CD4-positive, alpha-beta T cell treated with Interleukin-10 for 1 hour (primary cell): Measurements from ENCODE around the gene NLGN1.

ENCODE experiments used
- DNase-seq: peaks from one replicate; pipeline ENCODE4 v3.0.0-alpha.2; 2020

The NLGN1 gene

DNA sequence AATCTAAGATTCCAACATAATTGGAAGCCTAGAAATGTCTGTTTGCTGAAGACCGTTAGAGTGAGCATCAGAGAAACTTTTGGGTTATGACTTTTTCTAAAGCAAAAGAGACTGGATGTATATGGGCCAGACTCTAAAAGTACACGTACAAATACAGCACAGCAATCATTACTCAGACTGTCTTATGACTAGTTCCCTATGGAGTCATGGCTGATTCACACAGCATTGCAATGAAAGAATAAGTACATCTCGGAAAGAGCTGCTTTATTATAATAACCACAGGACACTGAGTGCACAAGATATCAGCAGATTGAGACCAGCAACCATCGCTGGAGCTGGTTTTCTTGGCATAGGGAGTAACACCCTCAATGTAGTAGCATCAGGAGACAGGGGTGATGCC is 618.6 kb downstream of the NLGN1 start:
- no peak for DNase-seq

DNA sequence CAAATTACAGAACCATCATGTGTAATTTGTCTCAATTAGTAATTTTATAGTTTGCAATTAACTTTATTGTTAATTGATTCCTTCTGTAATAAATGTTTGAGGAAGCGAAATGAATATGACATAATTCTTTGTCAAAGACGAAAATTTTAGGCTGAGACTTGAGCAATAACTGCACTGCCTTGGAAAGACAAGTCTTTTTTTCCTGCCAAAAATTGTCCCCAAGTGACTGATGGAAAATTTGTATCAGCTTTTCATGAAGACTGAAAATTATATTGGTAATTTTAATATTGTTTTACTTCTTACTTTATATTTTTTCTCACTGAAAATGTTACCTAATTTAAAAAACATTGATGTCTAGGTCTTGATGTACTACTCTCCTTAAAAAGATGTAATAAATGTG is 622.6 kb downstream of the NLGN1 start:
- no peak for DNase-seq

DNA sequence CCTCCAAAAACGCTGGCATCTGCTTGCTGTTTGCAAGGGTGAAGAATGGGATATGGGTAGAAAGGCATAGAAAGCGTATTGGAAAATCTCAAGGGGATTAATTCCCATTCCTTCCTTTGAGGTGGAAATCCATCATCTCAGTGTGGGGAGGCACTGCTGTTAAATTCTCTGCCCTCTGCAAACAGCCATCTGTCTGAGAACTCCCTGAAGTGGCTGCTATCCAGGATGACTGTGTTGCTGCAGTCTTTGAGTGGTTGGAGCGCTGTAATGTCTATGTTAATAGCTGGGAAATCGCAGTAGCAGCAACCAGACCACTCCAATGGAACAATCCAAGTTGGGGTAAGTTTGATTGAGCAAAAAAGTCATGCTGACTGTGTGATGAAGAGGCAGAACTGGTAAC is 625.9 kb downstream of the NLGN1 start:
- DNase-seq: no peak

DNA sequence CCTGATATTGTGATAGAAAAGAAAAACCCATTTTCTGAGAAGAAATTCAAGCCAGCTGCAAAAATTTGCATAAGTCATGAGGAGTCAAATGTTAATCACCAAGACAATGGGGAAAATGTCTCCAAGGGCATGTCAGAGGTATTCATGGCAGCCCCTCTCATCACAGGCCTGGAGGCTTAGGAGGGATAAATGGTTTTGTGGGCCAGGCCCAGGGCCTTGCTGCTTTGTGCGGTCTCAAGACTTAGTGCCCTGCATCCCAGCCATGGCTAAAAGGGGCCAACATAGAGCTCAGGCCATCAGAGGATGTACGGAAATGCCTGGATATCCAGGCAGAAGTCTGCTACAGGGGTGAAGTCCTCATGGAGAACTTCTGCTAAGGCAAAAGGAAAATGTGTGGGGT is 631.1 kb downstream of the NLGN1 start:
- no peak for DNase-seq

DNA sequence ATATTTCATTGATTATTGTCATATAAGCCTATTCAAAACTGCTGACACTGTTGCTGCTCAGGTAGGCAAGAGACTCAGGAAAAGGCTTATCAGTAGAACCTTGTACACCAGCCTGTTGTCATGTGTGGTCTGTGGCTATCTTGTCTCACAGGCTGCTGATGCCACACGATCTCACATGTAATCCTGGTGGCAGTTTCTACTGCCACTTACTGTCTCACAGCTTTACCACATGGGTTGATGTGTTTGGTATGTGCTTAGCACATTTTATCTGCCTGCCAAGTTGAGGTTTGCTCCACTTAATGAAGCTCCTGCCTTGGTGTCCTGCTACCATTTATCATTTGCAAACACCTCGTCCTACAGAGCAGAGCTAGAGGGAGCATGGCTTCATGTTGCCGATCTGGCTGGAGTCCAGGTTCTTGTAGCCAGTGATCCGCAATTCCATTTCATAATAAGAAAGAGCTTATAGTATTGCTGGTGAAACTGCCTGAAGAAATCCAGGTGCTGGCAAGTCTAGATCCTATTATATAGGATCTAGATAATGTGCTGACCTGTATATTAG is 637.9 kb downstream of the NLGN1 start:
- no peak for DNase-seq

DNA sequence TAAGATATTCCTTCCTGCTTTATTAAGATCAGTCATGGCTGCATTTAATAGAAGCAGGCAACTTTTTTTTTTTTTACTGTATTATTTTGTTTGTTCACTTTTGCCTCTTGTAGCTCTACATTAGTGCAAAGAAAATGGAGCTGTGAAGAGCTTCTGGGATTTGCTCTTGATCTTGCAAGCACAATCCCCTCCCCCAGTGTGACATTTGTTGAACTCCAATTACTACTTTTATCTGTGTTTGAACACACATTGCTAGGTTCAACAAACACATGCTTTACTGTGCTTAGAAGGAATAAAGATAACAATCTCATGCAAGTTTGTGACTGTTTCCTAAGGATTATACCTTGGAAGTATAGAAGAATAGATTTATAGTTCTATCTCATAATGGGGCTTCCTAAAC is 648.8 kb downstream of the NLGN1 start:
- DNase-seq: no peak

DNA sequence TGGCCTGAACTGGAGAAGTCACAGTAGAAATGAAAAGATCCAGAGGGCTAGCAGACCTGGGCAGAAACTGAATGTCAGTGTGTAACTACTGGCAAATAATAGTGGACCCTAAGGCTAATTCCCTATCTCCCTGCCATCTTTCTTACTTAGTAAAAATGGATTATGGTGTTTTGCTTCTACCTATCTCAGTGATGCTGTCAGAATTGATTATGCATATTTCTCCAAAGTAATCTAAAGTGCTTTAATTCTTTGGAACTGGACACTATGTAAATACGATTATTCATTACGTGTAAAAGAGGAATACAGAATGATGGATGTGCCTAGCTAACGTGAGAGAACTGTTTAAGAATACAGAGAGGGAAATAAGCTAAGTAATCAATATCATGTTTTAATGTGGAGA is 651.9 kb downstream of the NLGN1 start:
- DNase-seq: no peak

DNA sequence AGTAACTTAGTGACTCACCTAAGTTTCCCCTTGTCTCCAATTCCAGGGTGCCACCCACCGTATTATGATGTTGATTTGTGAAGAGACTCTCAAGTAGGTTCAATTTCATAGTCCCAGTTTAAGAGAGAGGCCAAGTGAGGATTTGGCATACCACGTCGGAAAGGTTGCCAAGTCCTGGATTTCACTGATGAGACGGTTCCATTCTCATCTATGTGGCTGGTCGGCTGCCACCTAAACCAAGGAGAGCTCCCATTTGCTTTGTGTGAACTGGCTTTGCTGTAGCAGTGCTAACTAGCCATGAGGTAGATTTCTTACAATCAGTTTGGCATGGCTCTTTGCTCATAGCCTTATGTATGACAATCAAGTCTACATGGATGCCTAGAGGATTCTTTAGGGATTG is 653.6 kb downstream of the NLGN1 start:
- DNase-seq: no peak

DNA sequence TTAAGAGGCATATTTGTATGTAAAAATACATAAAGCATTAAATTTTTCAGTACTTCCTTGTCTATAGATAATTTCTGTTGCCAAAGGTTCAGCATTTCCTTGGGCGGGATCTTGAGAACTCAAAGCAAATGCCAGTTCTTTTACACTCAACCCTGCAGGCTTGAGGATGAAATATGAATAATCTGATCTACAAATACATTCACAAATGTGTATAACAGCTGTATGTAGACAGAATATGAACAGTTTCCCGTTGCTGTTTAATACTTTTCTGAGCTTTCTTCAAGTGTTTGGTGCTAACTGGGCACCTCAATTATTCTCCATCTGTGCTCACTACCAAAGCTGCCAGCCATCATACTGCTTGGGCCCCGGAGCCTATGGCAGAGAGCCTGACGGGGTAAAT is 661.3 kb downstream of the NLGN1 start:
- DNase-seq: no peak

DNA sequence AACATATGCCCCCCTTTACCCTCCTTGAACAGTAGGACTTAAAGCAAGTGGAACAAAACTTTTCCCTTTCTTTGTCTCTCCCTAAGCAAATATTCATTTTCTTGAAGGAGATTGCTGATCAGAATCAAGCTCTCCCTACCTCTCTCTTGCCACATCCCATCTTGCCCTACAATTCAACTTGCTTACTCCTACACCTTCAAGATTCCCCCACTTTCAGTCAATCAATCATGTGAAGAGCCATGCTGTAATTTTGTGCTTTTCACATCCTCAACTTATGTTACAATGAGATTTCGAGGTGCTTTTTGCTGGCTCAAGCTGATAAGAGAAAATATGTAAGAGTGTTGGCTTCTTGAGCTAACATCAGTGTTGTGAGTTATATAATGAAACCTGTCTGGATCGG is 662.9 kb downstream of the NLGN1 start:
- no peak for DNase-seq

DNA sequence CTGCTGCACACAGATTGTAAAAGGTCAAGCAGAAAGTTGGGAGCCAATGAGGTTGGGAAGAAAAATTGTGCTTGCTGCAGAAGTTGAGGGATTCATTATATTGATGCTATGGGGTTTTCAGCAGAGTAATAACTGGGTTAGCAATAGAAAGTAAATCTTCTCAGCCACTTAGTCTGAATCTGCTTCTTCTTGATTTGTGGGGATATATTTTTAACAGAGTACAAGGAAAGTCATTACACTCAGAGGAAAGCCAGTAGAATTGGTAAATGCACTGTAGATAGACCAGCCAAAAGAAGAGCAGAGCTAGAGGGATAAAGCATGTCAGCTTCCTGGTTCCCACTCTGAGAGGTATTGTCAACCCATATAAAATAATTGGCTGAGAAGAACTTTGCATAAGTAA is 663.6 kb downstream of the NLGN1 start:
- no peak for DNase-seq

DNA sequence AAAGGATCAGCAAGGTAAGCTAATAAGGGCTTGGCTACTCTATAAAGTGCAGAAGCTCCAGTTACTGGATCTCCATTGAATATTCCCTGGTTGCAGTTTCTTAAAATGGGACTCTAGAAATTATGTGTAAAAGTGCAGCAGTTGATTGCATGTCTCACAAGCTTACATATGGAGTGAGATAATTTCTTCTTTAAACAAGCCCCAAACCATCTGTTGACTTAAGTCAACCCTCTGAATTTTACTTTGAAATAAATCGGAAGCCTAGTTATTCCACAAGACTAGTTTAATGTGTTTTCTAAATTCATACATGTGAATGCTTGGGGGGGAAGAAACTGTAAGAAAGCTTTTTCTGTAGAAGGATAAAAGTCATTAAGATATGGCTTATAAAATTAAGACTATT is 664.2 kb downstream of the NLGN1 start:
- no peak for DNase-seq

DNA sequence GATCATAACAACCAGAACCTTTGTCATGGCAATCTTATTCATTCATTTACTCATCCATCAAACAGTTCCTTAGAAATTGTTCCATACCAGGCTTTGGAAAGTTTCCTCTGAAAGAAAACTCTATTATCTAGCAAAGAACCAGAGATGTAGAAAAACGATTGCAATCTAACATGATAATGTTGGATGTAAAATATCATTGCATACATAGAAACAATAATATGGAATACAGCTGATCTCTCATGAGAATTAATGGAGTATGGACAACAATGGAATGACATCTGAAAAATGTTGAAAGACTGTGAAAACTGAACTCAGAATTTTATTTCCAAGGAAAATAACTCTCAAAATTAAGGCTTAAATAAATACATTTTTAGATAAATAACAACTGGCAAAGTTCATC is 665.4 kb downstream of the NLGN1 start:
- no peak for DNase-seq

DNA sequence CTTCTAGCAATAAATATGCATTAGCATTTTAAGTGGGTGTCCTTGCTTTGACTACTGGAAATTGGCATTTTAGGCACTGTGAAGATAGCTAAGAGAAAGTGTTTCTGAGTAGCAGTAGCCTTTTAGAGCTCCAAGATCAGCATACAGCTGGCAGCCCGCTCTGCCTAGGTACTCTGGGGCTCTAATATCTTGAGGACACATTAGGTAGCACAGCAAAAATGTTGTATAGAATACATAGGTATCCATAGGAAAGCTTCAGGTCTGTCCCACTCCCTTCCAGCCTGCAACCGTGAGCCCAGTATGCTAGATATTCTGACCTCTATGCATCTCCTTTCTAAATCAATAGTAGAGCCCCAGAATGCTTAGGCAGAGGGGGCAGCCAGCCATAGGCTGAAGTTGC is 670.5 kb downstream of the NLGN1 start:
- DNase-seq: no peak

DNA sequence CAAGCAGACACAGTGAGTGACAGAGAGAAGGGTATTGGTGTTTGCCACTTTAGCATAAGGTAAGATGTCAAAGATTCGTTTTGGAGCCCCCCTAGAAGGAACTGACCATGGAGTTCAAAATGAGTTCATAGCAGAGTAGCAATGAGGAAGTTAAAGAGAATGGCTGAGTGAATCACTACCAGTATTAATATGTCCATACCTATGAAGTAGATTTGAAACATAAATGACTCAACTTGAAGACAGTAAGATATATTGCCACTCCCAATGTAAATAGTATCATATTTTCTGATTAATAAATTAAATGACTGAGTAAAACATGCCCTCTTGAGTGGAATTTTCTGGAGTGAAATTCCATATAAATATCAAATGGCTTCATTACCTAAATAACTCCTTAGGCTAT is 675.1 kb downstream of the NLGN1 start:
- no peak for DNase-seq

DNA sequence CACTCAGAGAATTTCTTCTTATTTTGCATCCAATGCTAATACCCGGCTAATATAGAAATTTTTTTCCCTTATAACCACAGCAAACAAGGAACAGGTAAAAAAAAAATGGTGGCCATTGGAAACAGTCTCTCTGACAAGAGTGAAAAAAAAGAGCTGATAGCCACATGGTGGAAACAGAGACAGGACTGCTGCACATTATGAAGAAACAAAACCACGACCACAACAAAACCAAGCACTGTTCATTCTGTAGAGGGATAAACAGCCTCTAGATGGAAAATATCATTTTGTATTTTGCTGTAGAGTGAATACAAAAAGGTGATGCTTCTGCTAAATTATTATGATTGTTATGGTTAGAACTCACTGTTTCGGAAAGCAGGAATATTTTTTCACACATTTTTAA is 686.2 kb downstream of the NLGN1 start:
- no peak for DNase-seq

DNA sequence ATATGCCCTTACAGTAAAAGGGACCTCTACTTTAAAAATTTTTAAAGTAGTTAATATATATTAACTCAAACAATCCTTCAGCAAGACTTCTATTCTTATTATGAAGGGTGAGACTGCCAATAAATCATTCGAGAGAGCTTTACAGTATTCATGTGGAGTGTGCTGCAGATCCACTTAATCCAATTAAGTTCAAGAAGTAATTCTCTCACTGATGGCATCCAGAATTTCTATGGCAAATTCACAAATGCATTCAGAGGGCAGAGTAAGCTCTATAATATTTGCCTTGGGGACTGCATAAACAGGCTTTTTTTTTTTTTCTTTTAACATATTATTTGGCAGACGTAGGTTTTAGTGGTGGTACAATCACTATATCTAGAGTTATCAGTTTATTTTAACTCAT is 692.0 kb downstream of the NLGN1 start:
- DNase-seq: no peak

DNA sequence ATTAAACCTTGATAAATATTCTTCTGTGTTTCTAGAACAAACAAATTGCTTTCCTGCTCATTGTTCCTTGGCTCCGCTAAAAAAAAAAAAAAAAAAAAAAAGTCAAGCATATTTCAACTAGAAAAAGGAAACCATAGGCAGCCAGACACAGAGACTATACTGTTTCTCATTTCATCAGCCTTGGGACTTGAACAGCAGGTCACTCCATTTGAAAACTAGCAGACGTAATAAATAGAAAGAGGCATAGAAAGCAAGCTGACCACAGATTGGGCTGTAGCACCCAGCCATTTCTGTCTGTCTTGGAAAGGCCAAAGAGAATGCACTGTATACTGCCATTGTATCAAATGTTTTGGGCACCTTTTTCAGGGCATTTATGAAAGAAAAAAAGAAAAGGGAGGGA is 697.1 kb downstream of the NLGN1 start:
- no peak for DNase-seq

DNA sequence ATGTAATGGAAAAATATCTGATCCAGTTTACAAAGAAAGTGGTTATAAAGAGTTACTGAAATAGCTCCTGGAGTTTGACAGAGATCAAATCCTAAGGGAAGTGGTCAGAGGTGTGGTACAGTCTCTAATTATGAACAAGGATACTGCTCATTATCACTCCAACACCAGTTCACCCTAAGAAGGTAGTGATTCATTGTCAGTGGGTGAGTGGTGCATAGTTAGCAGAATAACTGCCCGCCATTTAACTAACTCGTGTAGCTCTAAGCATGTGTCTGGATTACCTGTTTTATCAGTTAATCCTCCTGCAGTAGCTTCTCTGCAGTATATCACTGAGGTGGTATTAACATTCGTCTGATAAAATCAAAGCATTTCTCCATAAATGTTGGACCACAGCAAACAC is 700.1 kb downstream of the NLGN1 start:
- DNase-seq: no peak

DNA sequence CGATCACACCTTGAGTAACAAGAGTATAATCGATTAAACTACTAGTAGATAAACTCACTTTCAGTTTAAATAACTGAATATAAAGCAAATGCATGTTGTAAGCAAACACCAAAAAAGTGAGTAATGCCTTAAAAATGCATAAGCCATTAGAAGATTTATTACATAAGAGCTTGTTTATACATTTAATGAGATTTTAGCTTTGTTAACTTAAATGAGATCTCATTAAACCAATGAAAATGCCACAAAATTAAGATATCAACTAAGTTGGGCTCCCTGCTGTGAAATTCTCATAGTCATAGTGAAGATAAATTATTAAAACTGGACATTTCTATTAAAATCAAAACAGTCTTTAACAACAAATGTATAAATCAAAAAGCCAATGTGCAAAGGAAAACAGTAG is 701.2 kb downstream of the NLGN1 start:
- DNase-seq: no peak

DNA sequence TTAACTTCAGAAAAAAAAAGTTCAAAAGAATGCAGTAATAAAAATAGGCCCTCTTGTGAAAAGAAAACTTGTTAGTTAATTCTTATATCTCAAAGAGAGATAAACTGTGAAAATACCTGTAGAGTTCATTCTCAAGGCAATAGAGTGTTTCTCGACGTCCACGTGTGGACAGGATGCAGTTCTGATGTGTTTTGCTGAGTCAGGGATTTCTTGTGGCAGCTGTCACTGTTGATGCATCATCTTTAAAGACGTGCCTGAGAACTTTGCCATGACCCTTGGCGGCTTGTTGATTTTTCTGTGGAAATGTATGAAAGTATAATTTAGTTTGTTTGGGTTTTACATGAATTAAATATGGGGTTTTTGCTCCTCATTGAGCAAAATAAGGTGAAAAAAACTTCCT is 702.2 kb downstream of the NLGN1 start:
- no peak for DNase-seq

DNA sequence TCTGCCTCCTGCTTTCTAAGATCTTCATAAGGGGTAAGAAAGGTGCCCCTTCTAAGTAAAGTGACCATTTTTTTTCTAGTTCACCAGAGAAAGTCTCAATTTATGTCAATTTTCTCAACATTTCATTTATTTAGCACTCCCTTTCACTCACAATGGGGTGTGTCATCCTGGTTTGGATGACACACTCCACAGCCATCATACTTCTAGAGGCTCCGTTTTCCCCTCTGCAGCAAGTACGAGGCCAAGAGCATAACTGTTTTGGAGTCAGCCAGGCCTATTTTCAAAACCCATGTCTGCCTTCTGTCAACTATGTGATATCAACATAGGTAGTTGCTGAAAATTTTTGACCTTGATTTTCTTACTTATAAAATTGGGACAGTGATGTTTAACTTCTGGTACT is 703.2 kb downstream of the NLGN1 start:
- DNase-seq: no peak

DNA sequence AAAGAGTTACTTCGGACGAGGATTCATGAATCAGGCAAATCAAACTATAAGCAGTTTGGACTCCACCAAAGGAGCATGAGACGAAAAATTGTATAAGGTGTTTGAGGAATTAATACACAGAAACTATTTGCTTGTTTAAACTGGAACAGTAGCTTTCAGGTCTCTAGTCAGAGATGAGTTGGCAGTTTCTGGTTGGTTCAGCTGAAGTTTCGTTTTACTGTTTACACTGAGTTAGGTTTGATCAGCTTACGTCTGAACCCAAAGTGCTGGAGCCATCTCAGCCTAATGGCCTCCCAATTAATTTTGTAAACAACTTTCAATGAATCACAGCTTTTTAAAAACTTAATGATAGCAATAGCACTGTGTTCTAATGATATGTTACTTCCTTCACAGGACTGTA is 703.7 kb downstream of the NLGN1 start:
- DNase-seq: no peak

DNA sequence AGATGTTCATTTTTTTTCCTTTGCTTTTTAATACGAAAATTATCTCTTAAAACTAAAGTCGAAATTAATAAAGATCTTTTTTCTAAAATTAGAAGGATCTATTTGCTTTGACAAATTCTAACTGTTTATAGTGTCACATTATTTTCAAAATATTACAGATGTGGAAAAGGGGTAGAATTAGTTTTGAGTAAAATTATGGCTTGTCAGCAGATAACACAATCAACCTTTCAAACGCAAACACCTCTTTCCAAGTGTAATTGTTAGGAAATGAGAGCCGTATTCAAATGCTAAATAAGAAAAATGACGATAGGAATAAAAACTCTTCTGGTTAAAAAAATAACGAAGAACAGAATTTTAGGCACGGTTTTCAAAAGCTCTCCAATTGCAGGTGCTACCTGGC is 704.7 kb downstream of the NLGN1 start:
- no peak for DNase-seq

DNA sequence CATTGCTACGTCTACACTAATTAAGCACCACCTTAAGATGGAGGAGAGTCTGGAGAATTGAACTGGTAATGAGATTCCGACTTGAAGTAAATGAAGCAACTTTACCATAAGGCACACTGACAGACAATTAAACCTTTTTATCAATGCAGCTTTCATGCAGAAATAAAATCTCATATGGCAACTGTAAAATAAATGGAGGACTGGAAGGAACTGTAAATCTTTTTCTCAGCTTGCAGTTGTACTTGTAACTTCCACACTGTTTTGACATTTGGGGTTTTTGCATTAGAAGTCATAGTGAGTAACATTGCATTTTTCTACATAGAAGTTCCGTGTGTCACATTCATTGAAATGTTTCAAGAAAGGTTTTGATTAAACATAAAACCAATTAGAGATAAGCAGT is 705.3 kb downstream of the NLGN1 start:
- DNase-seq: no peak

DNA sequence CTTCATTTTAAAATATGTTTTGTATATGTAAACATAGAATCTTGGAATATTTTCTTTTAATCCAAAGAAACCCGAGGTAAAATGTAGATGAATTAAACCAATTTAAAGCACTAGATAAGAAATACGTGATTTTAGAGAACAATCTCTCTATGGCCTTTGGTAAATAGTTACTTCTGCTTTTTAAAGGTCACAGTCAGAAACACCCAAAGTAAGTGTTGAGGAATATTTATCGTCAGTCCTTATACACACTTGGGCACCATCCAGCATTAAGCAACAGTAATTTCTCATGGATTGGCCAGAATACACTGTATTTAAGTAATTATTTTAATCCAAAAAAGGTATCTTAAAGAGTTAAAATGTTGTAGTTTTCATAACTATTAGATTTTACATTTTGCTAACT is 713.2 kb downstream of the NLGN1 start:
- no peak for DNase-seq
